GM12872 (cell line): ENCODE results near the gene MBD2.
A peak's percentile ranks its signal among the peaks of the same experiment; 100 is the strongest.

Source experiments
- CTCF ChIP-seq: IDR thresholded peaks from 3 replicates; pipeline ENCODE4 v1.5.1; 2011; ENCODE audit warnings: low read depth, mild to moderate bottlenecking, low read length, moderate library complexity; ENCODE audit not compliant: insufficient read depth

MBD2 gene

GRCh38 chr18:54129448-54130067, 94.9 kb downstream of the MBD2 start:
- TF ChIP-seq CTCF = no peak

- TF ChIP-seq CTCF = peak; percentile 67
Observed at GRCh38 chr18:54127759-54128378, 96.6 kb downstream of the MBD2 start.

- TF ChIP-seq CTCF = no peak
Observed at GRCh38 chr18:54125429-54125828, 99.0 kb downstream of the MBD2 start.

GRCh38 chr18:54119524-54120019, 104.9 kb downstream of the MBD2 start:
- peak; percentile 77 for TF ChIP-seq CTCF

- TF ChIP-seq CTCF = no peak
Observed at GRCh38 chr18:54117853-54118773, 106.4 kb downstream of the MBD2 start.

- no peak for TF ChIP-seq CTCF
Observed at GRCh38 chr18:54116541-54117257, 107.8 kb downstream of the MBD2 start.

GRCh38 chr18:54112356-54112755, 112.1 kb downstream of the MBD2 start:
- TF ChIP-seq CTCF = no peak
